GM23338 (cell line): Measurements from ENCODE around the gene ACBD3.

Experiments
- CREB1 ChIP-seq: fragments of 250-450 bp; sonication (Bioruptor Pico); IDR thresholded peaks from 2 replicates; pipeline ENCODE4 v1.5.0; 2020; ENCODE audit warnings: low read depth, mild to moderate bottlenecking, moderate library complexity
- CTCF ChIP-seq, 2 experiments: fragments of 200-600 bp in 1 of 2; sonication (generic) in 1 of 2; conservative IDR thresholded peaks; 2 replicates each; pipeline versions ENCODE4 v1.5.1 to v1.6.1; 2016 to 2017; ENCODE audit warnings: antibody characterized with exemption in 2 of 2, low read depth in 2 of 2, mild to moderate bottlenecking in 2 of 2, moderate library complexity in 1 of 2
- EZH2 ChIP-seq: fragments of 200-600 bp; sonication (generic); IDR thresholded peaks from one replicate; pipeline ENCODE4 v1.8.0; 2017; ENCODE audit warnings: antibody characterized with exemption, mild to moderate bottlenecking, low read depth; ENCODE audit not compliant: unreplicated experiment
- EZH2phosphoT487 ChIP-seq: fragments of 200-600 bp; sonication (generic); IDR thresholded peaks from one replicate; pipeline ENCODE4 v1.8.1; 2018; ENCODE audit warnings: antibody characterized with exemption; ENCODE audit not compliant: unreplicated experiment
- JUNB ChIP-seq: IDR thresholded peaks from one replicate; pipeline ENCODE4 v1.6.1; 2016; ENCODE audit warnings: antibody characterized with exemption; ENCODE audit not compliant: unreplicated experiment
- POLR2AphosphoS5 ChIP-seq: IDR thresholded peaks from 2 replicates; pipeline ENCODE4 v1.6.1; 2016; ENCODE audit warnings: antibody characterized with exemption, low read depth
- STAT1 ChIP-seq: IDR thresholded peaks from one replicate; pipeline ENCODE4 v1.6.1; 2016; ENCODE audit warnings: antibody characterized with exemption; ENCODE audit not compliant: unreplicated experiment
- ZNF114 ChIP-seq: fragments of 250-450 bp; sonication (Bioruptor Pico); IDR thresholded peaks from 2 replicates; pipeline ENCODE4 v1.5.0; 2020; ENCODE audit warnings: mild to moderate bottlenecking, moderate library complexity
- TF ChIP-seq, protein P1 (sequence below): IDR thresholded peaks from 2 replicates; pipeline ENCODE4 v1.6.1; 2016; ENCODE audit warnings: antibody characterized with exemption
- TF ChIP-seq, protein P2 (sequence below): IDR thresholded peaks from one replicate; pipeline ENCODE4 v1.6.1; 2018; ENCODE audit warnings: antibody characterized with exemption; ENCODE audit not compliant: unreplicated experiment
- TF ChIP-seq, protein P3 (sequence below): fragments of 250-450 bp; sonication (Bioruptor Pico); IDR thresholded peaks from 2 replicates; pipeline ENCODE4 v1.5.0; 2020; ENCODE audit warnings: mild to moderate bottlenecking, moderate library complexity

DNA sequence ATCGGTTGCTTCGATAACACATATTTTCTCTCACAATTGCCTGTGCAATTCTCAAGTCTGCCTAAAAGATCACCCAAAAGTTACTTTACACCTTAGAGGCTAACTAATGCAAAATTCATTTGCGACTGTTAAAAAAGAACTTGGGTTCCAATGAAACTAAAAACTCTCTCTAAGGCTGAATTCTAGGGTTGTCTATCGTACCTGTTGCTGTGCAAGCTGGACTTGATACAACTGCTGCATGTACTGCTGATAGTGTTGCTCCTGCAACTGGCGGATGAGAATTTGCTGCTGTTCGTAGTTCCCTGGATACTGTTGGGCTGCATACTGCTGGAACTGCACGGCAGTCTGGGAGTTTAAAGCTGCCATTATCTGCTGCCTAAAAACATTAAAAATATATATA is 27.6 kb downstream of the ACBD3 start:
- TF ChIP-seq EZH2 (no peak), CTCF (conservative IDR thresholded peaks at IDR 0.05; ENCODE audit: low read depth in 2 of 2) (no peak), EZH2phosphoT487 (no peak), POLR2AphosphoS5 (no peak), CREB1 (CRISPR knock-in tag) (no peak), ZNF114 (CRISPR knock-in tag) (no peak), STAT1 (no peak), JUNB (no peak)
- TF ChIP-seq, protein P1, sequence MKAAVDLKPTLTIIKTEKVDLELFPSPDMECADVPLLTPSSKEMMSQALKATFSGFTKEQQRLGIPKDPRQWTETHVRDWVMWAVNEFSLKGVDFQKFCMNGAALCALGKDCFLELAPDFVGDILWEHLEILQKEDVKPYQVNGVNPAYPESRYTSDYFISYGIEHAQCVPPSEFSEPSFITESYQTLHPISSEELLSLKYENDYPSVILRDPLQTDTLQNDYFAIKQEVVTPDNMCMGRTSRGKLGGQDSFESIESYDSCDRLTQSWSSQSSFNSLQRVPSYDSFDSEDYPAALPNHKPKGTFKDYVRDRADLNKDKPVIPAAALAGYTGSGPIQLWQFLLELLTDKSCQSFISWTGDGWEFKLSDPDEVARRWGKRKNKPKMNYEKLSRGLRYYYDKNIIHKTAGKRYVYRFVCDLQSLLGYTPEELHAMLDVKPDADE = no peak
- TF ChIP-seq, protein P2, sequence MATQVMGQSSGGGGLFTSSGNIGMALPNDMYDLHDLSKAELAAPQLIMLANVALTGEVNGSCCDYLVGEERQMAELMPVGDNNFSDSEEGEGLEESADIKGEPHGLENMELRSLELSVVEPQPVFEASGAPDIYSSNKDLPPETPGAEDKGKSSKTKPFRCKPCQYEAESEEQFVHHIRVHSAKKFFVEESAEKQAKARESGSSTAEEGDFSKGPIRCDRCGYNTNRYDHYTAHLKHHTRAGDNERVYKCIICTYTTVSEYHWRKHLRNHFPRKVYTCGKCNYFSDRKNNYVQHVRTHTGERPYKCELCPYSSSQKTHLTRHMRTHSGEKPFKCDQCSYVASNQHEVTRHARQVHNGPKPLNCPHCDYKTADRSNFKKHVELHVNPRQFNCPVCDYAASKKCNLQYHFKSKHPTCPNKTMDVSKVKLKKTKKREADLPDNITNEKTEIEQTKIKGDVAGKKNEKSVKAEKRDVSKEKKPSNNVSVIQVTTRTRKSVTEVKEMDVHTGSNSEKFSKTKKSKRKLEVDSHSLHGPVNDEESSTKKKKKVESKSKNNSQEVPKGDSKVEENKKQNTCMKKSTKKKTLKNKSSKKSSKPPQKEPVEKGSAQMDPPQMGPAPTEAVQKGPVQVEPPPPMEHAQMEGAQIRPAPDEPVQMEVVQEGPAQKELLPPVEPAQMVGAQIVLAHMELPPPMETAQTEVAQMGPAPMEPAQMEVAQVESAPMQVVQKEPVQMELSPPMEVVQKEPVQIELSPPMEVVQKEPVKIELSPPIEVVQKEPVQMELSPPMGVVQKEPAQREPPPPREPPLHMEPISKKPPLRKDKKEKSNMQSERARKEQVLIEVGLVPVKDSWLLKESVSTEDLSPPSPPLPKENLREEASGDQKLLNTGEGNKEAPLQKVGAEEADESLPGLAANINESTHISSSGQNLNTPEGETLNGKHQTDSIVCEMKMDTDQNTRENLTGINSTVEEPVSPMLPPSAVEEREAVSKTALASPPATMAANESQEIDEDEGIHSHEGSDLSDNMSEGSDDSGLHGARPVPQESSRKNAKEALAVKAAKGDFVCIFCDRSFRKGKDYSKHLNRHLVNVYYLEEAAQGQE = no peak
- TF ChIP-seq, protein P3, sequence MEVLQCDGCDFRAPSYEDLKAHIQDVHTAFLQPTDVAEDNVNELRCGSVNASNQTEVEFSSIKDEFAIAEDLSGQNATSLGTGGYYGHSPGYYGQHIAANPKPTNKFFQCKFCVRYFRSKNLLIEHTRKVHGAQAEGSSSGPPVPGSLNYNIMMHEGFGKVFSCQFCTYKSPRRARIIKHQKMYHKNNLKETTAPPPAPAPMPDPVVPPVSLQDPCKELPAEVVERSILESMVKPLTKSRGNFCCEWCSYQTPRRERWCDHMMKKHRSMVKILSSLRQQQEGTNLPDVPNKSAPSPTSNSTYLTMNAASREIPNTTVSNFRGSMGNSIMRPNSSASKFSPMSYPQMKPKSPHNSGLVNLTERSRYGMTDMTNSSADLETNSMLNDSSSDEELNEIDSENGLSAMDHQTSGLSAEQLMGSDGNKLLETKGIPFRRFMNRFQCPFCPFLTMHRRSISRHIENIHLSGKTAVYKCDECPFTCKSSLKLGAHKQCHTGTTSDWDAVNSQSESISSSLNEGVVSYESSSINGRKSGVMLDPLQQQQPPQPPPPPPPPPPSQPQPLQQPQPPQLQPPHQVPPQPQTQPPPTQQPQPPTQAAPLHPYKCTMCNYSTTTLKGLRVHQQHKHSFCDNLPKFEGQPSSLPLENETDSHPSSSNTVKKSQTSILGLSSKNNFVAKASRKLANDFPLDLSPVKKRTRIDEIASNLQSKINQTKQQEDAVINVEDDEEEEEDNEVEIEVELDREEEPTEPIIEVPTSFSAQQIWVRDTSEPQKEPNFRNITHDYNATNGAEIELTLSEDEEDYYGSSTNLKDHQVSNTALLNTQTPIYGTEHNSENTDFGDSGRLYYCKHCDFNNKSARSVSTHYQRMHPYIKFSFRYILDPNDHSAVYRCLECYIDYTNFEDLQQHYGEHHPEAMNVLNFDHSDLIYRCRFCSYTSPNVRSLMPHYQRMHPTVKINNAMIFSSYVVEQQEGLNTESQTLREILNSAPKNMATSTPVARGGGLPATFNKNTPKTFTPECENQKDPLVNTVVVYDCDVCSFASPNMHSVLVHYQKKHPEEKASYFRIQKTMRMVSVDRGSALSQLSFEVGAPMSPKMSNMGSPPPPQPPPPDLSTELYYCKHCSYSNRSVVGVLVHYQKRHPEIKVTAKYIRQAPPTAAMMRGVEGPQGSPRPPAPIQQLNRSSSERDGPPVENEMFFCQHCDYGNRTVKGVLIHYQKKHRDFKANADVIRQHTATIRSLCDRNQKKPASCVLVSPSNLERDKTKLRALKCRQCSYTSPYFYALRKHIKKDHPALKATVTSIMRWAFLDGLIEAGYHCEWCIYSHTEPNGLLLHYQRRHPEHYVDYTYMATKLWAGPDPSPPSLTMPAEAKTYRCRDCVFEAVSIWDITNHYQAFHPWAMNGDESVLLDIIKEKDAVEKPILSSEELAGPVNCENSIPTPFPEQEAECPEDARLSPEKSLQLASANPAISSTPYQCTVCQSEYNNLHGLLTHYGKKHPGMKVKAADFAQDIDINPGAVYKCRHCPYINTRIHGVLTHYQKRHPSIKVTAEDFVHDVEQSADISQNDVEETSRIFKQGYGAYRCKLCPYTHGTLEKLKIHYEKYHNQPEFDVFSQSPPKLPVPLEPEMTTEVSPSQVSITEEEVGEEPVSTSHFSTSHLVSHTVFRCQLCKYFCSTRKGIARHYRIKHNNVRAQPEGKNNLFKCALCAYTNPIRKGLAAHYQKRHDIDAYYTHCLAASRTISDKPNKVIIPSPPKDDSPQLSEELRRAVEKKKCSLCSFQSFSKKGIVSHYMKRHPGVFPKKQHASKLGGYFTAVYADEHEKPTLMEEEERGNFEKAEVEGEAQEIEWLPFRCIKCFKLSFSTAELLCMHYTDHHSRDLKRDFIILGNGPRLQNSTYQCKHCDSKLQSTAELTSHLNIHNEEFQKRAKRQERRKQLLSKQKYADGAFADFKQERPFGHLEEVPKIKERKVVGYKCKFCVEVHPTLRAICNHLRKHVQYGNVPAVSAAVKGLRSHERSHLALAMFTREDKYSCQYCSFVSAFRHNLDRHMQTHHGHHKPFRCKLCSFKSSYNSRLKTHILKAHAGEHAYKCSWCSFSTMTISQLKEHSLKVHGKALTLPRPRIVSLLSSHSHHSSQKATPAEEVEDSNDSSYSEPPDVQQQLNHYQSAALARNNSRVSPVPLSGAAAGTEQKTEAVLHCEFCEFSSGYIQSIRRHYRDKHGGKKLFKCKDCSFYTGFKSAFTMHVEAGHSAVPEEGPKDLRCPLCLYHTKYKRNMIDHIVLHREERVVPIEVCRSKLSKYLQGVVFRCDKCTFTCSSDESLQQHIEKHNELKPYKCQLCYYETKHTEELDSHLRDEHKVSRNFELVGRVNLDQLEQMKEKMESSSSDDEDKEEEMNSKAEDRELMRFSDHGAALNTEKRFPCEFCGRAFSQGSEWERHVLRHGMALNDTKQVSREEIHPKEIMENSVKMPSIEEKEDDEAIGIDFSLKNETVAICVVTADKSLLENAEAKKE (CRISPR knock-in tag) = no peak
